GM12873 (cell line): ENCODE measurements around the gene IFNL1.

Source experiments
- CTCF ChIP-seq: IDR thresholded peaks from 2 replicates; pipeline ENCODE4 v1.5.1; 2012; ENCODE audit warnings: low read depth, mild to moderate bottlenecking, moderate library complexity, low read length, control low read depth; ENCODE audit not compliant: insufficient read depth; ENCODE audit errors: missing control alignments

Gene IFNL1

GRCh38 chr19:39317476-39317875, 21.3 kb downstream of the IFNL1 start:
- no peak for TF ChIP-seq CTCF

GRCh38 chr19:39318071-39318470, 21.9 kb downstream of the IFNL1 start:
- TF ChIP-seq CTCF: no peak

- TF ChIP-seq CTCF: no peak
Measured at GRCh38 chr19:39318690-39319089, 22.5 kb downstream of the IFNL1 start.

- no peak for TF ChIP-seq CTCF
Measured at GRCh38 chr19:39319098-39319891, 23.1 kb downstream of the IFNL1 start.

- TF ChIP-seq CTCF: no peak
Measured at GRCh38 chr19:39319892-39320248, 23.7 kb downstream of the IFNL1 start.

GRCh38 chr19:39321117-39321831, 25.1 kb downstream of the IFNL1 start:
- TF ChIP-seq CTCF: no peak

GRCh38 chr19:39321832-39322176, 25.6 kb downstream of the IFNL1 start:
- TF ChIP-seq CTCF: no peak
